Measurements from ENCODE around the gene DGCR6L.

DNA sequence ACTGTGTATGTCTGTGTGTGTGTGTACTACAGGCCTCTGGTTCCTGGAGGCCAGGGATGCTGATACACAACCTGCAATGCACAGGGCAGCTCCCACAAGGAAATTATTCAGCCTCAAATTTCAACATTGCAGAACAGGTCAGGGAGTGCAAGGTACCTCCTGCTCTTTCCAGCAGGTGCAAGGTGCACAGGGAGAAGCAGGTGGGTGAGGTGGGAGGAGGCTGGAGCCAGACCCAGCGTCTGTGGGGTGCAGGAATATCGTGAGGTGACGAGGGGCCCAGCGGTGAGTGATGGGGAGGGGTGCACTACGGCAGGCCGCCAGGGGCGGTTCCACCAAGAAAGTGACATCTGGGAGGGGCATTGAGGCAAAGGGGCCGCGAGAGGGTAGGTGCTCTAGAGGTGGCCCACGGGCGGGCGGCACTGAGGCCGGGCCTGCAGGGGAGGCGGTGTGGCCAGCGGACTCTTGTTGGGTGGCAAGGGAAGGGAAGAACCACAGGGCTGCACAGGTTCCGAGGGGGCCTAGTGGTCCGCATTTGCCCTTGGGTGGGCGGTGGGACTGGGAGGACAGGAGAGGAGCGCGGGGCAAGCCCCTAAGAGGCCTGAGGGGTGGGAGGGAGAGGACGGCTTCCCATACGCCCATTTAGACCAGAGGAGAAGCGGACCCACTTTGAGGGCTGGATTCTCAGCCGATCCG lies 21.6 kb downstream of the DGCR6L start:
- TF ChIP-seq, protein P1, sequence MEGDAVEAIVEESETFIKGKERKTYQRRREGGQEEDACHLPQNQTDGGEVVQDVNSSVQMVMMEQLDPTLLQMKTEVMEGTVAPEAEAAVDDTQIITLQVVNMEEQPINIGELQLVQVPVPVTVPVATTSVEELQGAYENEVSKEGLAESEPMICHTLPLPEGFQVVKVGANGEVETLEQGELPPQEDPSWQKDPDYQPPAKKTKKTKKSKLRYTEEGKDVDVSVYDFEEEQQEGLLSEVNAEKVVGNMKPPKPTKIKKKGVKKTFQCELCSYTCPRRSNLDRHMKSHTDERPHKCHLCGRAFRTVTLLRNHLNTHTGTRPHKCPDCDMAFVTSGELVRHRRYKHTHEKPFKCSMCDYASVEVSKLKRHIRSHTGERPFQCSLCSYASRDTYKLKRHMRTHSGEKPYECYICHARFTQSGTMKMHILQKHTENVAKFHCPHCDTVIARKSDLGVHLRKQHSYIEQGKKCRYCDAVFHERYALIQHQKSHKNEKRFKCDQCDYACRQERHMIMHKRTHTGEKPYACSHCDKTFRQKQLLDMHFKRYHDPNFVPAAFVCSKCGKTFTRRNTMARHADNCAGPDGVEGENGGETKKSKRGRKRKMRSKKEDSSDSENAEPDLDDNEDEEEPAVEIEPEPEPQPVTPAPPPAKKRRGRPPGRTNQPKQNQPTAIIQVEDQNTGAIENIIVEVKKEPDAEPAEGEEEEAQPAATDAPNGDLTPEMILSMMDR (IDR thresholded peaks at IDR 0.05; ENCODE audit: borderline replicate concordance, extremely low read depth, low read length, poor library complexity, severe bottlenecking) = no peak
- no peak for TF ChIP-seq EZH2 (IDR thresholded peaks at IDR 0.05; ENCODE audit: borderline replicate concordance, low read depth, low read length, severe bottlenecking)
